MG63 (cell line): ENCODE measurements around the gene COL23A1. TPM values are rescaled to one million over a fixed set of nuclear protein-coding genes. Genes with fewer than 3 reads are reported as not detected.
"Not testable (repeated sequence)": the region's sequence is repeated elsewhere in the genome, so short reads cannot be mapped to it uniquely, and the experiment has no call there.

ENCODE experiments used
- DNase-seq: peaks from one replicate; pipeline ENCODE4 v3.0.0-alpha.2; 2020
- H3K27me3 ChIP-seq: fragments of 250-450 bp; sonication (Bioruptor Pico); 2 replicates; pipeline ENCODE4 v1.5.1; 2020; ENCODE audit warnings: mild to moderate bottlenecking, moderate library complexity
- H3K36me3 ChIP-seq: fragments of 250-450 bp; sonication (Bioruptor Pico); 2 replicates; pipeline ENCODE4 v1.5.1; 2020; ENCODE audit warnings: mild to moderate bottlenecking, moderate library complexity
- H3K4me3 ChIP-seq: fragments of 250-450 bp; sonication (Bioruptor Pico); 2 replicates; pipeline ENCODE4 v1.5.1; 2020; ENCODE audit warnings: mild to moderate bottlenecking, moderate library complexity
- H3K9me3 ChIP-seq: fragments of 250-450 bp; sonication (Bioruptor Pico); 2 replicates; pipeline ENCODE4 v1.5.1; 2020; ENCODE audit warnings: mild to moderate bottlenecking, moderate library complexity
- total RNA-seq: library from RNA; depleted of rRNA; stranded (reverse); fragments of >200 nt; shearing (Covaris generic); gene quantifications from 2 replicates; pipeline ENCODE4 v1.2.3, GENCODE V29; 2014; ENCODE audit warnings: low replicate concordance

Gene COL23A1
- total RNA-seq, 1 experiment from 2014 or later, result 107 TPM

DNA sequence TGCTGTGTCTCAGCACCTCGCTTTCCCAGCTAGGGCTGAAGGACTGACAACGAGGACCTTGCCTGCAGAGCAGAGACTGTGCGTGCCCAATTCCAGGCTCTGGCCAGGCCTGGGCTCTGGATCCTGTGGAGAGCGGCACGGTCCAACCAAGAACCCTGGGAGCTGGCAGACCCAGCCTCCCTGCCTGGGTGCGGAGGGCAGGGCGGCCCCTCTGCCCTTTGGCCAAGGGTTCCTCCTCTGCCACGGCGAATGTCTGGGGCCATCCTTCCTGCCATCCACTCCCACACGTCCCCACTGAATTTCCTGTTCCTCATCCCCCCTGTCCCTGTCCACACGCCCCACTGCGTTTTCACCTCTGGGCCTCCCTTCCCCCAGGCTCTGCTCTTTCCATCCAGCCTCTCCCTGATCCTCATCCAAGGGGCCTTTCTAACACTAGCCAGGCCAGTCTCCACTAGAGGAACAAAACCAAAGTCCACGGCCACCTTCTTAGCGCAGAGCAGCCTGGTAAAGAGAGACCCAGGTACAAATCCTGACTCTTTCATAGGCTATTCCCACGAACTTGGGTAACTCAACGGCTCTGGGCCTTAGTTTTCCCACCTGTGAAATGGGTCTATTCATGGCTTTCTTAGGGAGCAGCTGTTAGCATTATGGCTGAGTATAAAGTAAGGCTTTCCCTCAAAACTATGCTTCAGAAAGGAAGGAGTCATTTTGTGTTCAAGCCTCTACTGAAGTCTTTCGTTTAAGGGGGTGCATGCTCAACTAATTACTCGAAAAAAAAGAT is 262.1 kb downstream of the COL23A1 start:
- no peaks in the 10 kb centered on the region; the same call in none of the 2 replicates for H3K36me3 ChIP-seq
- H3K9me3 ChIP-seq, result no peaks in the 10 kb centered on the region
- no peak overlapping the region for H3K4me3 ChIP-seq
- H3K27me3 ChIP-seq, result no peaks in the 10 kb centered on the region
- no peak for DNase-seq

DNA sequence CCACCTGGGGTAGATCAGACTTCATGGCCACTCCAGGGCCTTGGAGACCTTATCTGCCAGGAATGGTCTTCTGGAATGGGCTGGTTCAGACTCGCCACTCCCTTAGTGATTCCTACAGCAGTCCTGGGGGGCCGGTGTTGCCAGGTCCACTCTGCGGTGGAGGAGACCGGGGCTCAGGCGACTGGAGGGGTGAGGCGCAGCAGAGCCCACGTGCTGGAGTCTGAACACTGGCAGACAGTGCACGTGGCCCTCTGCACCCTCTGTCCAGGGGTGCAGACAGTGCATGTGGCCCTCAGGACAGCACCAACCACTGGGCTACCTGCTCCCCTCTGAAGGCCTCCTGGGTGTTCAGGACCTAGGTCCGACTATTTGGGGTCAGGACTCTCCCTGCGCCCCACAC is 262.7 kb downstream of the COL23A1 start:
- Histone ChIP-seq H3K9me3 (no peaks in the 10 kb centered on the region), H3K4me3 (no peak overlapping the region), H3K27me3 (no peaks in the 10 kb centered on the region), H3K36me3 (peaks cover 2% of the 10 kb centered on the region)
- no peak for DNase-seq

DNA sequence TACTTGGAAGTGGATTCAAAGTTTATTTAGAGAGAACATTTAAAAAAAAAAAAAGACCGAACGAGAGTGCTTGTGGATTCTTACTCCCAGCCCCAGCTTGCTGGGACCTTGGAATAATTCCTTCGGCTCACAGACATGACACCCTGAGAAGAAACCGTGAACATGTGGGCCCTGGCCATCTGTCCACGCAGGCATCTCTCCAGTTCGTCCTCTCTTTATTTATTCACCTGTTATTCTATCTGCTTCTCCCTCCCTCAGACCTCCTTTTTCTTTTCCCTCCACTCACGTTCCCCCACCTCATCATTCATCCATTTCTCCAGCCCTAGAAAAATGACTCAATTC is 263.8 kb downstream of the COL23A1 start:
- H3K9me3 ChIP-seq, result no peaks in the 10 kb centered on the region
- no peaks in the 10 kb centered on the region for H3K27me3 ChIP-seq
- no peak overlapping the region for H3K4me3 ChIP-seq
- peaks cover 2% of the 10 kb centered on the region for H3K36me3 ChIP-seq
- DNase-seq, result no peak

DNA sequence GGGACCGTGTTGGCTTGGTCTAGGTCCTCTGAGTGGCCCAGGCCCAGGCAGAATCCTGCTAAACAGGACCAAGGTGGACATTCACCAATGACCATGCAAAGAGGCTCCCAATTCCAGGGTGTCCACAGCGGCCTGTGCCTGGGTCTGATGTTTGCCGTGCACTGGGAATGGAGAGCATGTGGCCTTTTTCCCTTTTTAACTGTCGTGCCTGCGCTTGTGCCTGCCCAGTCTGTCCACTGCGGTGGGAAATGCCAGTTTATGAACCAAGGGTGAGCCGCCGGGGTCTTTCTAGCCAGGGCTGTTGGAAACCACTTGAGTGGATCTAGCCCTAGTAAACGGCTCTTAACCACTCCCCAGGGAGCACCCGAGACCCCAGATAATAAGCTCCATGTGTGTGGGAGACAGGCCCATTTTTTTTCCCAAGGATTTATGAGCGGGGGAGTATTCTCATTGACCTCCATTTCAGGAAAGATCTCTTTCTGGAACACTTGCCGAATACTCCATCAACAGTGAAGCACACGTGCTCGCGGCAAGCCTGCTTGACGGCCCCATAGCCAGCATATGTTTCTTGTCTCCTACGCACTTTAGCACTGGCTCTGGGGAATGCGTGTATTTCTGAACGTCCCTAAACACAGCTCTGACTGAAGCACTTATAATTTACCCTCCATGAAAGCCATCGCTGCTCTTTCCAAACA is 264.4 kb downstream of the COL23A1 start:
- no peak overlapping the region for H3K4me3 ChIP-seq
- H3K27me3 ChIP-seq, result no peaks in the 10 kb centered on the region
- no peak for DNase-seq
- peaks cover 2% of the 10 kb centered on the region for H3K36me3 ChIP-seq
- H3K9me3 ChIP-seq, result no peaks in the 10 kb centered on the region

DNA sequence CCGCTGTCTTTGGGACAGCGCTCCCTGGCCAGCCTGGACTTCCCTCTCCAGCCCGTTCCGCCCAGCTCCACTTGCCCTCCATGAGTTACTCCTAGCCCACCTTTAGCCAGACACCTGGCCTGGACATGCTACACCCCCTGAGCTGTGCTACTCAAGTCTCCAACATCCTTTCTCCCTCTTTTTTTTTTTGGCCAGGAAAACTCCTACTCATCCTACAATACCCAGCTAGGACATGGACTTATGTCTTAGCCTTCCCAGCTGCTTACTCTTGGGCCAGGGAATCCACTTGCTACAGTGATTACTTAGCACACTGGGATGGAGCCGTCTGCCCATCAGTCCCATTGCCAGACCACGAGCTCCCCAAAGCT is 264.9 kb downstream of the COL23A1 start:
- no peak overlapping the region for H3K4me3 ChIP-seq
- no peaks in the 10 kb centered on the region for H3K9me3 ChIP-seq
- no peak for DNase-seq
- peaks cover 2% of the 10 kb centered on the region for H3K36me3 ChIP-seq
- H3K27me3 ChIP-seq, result no peaks in the 10 kb centered on the region

DNA sequence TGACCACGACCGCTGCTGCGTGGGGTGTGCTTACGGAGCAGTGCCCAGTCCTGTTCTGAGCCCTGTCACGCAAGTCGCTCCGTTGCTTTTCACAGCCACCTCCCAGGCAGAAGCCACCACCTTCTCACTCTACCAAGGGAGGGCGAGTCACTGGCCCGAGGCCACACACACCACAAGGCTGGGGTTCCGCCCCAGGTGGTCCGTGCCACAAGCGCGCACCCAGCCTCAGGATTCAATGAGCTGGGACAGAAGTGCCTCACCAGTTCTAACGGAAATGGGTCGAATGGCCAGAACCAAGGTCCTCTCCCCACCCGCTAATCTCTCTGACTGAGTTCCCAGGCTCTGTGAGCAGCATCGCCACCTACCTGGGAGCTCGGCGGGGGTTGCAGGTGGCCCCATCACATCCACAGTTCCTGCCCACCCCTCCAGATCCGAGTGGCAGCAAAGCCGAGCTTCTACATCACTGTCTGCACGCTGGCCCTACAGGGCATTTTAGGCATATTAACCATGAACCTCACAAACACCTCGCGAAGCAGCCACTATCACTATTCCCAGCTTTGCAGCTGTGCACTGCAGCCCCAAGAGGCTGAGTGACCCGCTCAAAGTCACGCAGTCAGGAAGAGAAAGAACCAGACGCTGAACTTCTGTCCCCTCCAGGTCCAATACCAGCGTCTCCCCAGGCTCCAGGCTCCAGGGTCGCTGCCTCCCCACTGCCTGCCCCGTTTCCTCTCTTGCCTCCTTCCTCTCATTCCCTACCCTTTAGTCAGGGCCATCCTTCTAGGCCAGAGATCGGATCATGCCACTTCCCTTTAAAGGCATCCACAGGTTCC is 265.5 kb downstream of the COL23A1 start:
- H3K27me3 ChIP-seq, result no peaks in the 10 kb centered on the region
- H3K9me3 ChIP-seq, result no peaks in the 10 kb centered on the region
- H3K4me3 ChIP-seq, result no peak overlapping the region
- no peak for DNase-seq
- peaks cover 2% of the 10 kb centered on the region for H3K36me3 ChIP-seq

DNA sequence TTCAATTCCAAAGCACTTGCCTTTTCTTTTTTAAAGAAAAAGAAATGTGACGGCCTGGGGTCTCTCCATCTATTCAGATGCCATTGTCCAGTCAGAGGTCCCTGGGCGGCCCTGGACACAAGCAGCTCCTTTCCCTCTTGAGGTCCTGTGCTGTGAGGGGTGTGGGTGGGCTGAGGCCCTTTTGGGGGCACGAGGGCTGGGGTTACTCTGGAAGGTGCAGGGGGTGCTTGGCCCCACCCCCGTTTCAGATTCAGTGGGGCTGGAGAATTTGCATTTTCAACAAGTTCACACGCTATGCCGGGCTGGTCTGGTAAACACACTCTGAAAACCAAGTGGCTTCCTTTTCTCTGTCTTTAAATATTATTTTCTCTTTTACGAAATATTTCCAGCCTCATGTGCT is 266.2 kb downstream of the COL23A1 start:
- DNase-seq, result no peak
- Histone ChIP-seq H3K4me3 (no peak overlapping the region), H3K9me3 (no peaks in the 10 kb centered on the region), H3K36me3 (peaks cover 2% of the 10 kb centered on the region), H3K27me3 (no peaks in the 10 kb centered on the region)

DNA sequence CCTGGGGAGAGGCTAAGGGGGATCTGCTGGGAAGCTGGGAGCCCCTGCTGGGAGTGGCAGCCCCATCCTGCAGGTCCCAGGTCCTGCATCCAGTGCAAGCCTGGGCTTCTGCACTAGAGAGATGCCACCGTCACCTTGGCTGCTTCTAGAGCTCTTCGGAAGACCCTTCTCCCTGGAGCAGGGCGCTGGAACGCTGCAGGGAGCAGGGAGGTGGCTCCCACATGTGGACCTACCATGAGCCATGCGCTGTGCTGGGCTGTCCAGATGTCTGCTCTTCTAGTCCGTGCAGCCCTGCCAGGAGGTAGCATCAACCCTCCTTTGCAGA is 266.7 kb downstream of the COL23A1 start:
- Histone ChIP-seq H3K9me3 (no peaks in the 10 kb centered on the region; the same call in 1 of the 2 replicates), H3K27me3 (no peaks in the 10 kb centered on the region), H3K4me3 (no peak overlapping the region), H3K36me3 (peaks cover 2% of the 10 kb centered on the region)
- DNase-seq, result no peak

DNA sequence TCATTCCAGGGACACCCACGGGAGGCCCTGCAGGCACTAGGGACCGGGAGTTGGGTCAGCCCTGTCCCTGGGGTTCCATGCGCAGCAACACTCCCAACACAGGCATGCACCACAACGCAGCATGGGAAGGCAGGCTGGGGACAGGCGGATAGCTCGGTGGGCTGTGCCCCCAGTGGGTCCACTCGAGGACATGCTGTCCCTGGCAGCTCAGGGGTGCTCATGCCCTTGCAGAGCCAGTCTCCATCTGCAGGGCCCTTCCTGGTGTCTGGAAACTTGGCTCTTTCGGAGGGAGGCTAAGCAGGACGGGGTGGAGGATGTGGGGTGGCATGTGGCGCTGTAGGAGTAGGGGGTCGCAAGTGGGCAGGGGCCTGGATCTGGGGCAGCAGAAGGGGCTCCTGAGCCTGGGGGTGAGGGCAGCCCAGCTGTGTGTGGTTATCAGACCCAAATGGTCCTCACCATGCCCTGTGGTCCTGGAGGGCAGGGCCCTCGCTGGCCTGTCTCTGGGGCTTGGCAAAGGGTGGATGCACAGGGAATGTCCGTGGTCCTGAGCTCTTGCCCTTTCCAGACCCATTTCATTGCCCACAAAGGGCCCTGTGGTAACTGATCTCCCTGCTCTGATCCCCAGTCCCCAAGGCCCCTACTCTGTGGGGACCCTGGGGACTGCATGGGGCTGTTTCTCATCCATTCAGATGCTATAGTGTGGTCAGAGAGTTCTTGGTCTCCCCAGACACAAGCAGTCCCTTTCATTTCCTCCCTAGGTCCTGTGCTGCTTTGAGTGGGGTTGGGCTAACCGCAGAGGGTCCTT is 267.3 kb downstream of the COL23A1 start:
- Histone ChIP-seq H3K9me3 (peaks cover 4% of the 10 kb centered on the region; the same call in 1 of the 2 replicates), H3K27me3 (no peaks in the 10 kb centered on the region), H3K36me3 (peaks cover 2% of the 10 kb centered on the region; the same call in 1 of the 2 replicates), H3K4me3 (no peak overlapping the region)
- no peak for DNase-seq

DNA sequence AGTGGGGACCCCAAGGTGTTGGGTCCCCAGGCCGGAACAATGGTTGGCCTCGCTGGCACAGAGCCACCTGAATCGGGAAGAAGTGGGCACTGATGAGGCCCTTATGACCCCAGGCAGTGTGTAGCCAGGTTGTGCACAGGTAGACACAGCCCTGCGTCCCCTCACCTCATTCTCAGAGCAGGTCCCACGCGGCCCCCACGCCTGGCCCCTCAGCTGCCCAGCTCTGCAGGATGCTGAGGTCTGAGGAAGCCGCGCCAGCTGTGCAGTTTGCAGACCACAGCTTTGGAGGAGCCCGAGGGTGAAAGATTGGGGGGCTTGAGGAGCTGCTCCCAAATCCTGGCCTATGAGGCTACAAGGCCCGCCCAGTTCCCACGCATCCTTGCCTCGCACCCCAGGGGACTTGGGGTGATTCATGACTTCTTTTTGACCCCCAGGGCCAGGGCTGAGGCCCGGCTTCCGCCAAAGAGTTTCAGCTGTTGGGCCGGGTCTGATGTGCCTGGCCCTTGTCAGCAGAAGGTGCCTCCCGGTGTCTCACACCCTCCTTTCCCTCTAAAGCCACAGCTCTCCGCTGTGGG is 269.8 kb downstream of the COL23A1 start:
- Histone ChIP-seq H3K36me3 (peaks cover 6% of the 10 kb centered on the region), H3K9me3 (peaks cover 6% of the 10 kb centered on the region; the same call in 1 of the 2 replicates), H3K27me3 (no peaks in the 10 kb centered on the region), H3K4me3 (no peak overlapping the region)
- DNase-seq, result peak; percentile 80

DNA sequence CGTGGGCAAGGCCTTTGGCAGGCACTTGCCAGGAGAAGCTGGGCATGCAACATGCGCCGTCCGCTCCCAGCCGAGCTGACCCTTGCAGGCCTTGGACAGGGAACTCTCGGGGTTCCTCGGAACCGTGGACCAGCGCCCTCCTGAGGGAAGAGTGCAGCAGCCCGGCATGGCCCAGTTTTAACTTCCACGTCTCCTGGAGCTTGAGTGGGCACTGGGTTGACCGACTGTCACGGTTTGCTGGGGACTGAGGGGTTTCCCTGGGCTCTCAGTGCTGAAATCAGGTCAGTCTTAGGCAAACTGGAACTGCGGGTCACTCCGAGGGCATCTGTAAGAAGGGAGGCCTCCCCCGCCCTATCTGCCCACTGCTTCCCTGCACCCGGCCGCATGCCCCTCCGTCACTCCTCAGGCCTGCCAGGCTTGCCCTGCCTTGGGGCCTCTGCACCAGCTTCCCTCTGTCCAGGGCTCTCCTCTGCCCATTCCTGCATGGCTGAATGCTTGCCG is 270.6 kb downstream of the COL23A1 start:
- H3K27me3 ChIP-seq, result no peaks in the 10 kb centered on the region
- H3K9me3 ChIP-seq, result peaks cover 6% of the 10 kb centered on the region; the same call in 1 of the 2 replicates
- no peak overlapping the region for H3K4me3 ChIP-seq
- DNase-seq, result no peak
- H3K36me3 ChIP-seq, result peaks cover 10% of the 10 kb centered on the region

DNA sequence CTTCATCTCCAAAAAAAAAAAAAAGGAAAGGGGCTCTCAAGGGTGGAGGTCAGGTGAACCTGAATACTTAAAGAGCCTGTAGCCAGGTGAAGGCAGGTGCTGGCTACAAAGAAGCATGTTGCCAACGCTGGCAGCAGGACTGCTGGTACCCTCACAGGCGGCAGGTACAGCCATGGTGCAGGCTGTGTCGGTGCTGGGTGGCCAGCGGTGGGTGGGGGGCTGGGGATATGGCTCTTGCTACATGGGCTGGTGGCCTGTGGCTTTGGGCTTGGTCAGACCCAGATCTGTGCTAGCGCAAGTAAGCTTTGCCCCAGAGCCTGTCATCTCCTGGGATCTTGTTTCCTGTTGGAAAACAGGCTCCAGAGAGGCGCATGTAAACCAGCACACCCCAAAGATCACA is 271.3 kb downstream of the COL23A1 start:
- peaks cover 14% of the 10 kb centered on the region for H3K36me3 ChIP-seq
- DNase-seq, result no peak
- no peaks in the 10 kb centered on the region for H3K27me3 ChIP-seq
- H3K4me3 ChIP-seq, result no peak overlapping the region
- peaks cover 6% of the 10 kb centered on the region; the same call in 1 of the 2 replicates for H3K9me3 ChIP-seq

DNA sequence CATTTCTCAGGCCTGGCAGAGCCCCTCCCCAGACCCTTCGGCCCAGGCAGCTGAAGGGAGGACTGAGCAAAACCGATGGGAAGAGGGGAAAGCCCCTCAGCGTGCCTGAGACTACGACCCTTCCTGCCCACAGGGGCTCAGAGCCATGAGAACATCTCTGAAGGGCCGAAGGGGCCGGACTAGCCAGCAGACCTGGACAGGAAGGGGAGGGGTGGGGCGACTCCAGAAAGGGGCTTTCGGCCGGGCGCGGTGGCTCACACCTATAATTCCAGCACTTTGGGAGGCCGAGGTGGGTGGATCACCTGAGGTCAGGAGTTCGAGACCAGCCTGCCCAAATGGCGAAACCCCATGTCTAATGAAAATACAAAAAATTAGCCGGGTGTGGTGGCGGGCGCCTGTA is 271.8 kb downstream of the COL23A1 start:
- peaks cover 6% of the 10 kb centered on the region; the same call in 1 of the 2 replicates for H3K9me3 ChIP-seq
- H3K36me3 ChIP-seq, result peaks cover 18% of the 10 kb centered on the region
- no peaks in the 10 kb centered on the region for H3K27me3 ChIP-seq
- H3K4me3 ChIP-seq, result no peak overlapping the region
- no peak for DNase-seq

DNA sequence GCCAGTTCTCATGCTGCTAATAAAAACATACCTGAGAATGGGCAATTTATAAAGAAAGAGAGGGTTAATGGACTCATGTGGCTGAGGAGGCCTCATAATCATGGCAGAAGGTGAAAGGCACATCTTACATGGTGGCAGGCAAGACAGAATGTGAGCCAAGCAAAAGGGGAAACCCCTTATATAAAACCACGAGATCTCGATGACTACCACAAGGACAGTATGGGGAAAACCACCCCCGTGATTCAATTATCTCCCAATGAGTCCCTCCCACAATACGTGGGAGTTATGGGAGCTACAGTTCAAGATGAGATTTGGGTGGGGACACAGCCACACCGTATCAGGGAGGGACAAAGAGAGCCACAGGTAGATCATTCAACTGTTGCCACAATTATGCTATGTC is 272.5 kb downstream of the COL23A1 start:
- peaks cover 16% of the 10 kb centered on the region for H3K36me3 ChIP-seq
- H3K9me3 ChIP-seq, DNase-seq, H3K27me3 ChIP-seq, H3K4me3 ChIP-seq: not testable (repeated sequence)

DNA sequence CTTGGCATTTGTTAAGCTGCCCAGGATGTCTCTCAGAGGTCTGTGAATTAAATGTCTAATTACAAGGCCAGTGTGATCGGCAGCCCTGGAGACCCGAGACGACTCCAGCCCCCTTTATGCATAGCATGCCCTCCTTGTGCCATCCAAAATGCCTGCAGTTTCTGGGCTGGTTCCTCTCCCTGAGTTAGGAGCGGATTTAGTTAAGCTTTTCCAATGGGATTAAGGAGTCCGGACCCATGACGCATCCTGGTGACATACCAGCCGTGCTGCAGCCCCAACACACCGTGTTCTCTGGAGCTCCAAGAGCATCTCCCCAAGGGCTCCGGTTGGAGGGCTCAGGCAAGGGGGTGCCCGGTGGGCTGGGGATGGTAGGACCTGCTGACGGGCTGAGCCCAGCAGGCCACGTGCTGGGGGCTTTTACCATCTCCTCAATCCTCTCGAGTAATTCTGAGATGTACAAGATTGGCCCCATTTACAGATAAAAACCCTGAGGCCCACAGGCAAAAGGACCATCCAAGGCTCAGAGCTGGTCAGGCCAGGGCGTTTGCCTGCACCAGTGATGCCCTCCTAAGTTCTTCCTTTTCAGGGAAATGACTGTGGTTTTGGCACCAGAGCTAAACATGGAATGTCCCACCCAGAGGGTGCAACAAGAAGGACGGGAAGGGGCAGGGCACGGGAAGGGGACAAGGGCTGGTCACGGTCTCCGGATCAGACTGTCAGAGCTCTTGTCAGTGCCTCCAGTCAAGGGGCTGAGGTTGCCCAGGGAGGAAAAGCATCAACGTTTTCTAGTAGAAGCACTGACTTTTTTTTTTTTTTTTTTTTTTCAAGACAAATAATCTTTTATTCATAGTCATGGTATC is 275.0 kb downstream of the COL23A1 start:
- DNase-seq, result no peak
- Histone ChIP-seq H3K4me3 (no peak overlapping the region), H3K9me3 (peaks cover 6% of the 10 kb centered on the region; the same call in 1 of the 2 replicates), H3K36me3 (peaks cover 15% of the 10 kb centered on the region), H3K27me3 (no peaks in the 10 kb centered on the region)
